IMR-90 (cell line): ENCODE data around the gene FNIP2.

Experiments used
- BHLHE40 ChIP-seq: fragments of 150-350 bp; IDR thresholded peaks from 2 replicates; pipeline ENCODE4 v1.6.1; 2016; ENCODE audit warnings: mild to moderate bottlenecking, low read depth, low read length
- CEBPB ChIP-seq: IDR thresholded peaks from 2 replicates; pipeline ENCODE4 v1.6.1; 2012; ENCODE audit warnings: low read depth, low read length, improper control_type of control experiment
- CTCF ChIP-seq: conservative IDR thresholded peaks from 2 replicates; pipeline ENCODE4 v1.5.1; 2012; ENCODE audit warnings: mild to moderate bottlenecking, low read depth, low read length, improper control_type of control experiment
- ELK1 ChIP-seq: fragments of 150-350 bp; IDR thresholded peaks from 2 replicates; pipeline ENCODE4 v1.6.1; 2016; ENCODE audit warnings: low read depth, mild to moderate bottlenecking, low read length, moderate library complexity, borderline replicate concordance
- FOS ChIP-seq: fragments of 150-350 bp; IDR thresholded peaks from 2 replicates; pipeline ENCODE4 v1.6.1; 2016; ENCODE audit warnings: low read depth, low read length
- MAFK ChIP-seq: IDR thresholded peaks from 2 replicates; pipeline ENCODE4 v1.6.1; 2012; ENCODE audit warnings: low read depth, low read length, improper control_type of control experiment
- MXI1 ChIP-seq: IDR thresholded peaks from 2 replicates; pipeline ENCODE4 v1.6.1; 2012; ENCODE audit warnings: low read depth, mild to moderate bottlenecking, low read length, moderate library complexity, borderline replicate concordance
- NFE2L2 ChIP-seq: fragments of 150-350 bp; IDR thresholded peaks from 2 replicates; pipeline ENCODE4 v1.6.1; 2016; ENCODE audit warnings: low read depth, mild to moderate bottlenecking, low read length
- POLR2A ChIP-seq: IDR thresholded peaks from 2 replicates; pipeline ENCODE4 v1.6.1; 2012; ENCODE audit warnings: mild to moderate bottlenecking, low read depth, low read length
- RAD21 ChIP-seq: IDR thresholded peaks from 2 replicates; pipeline ENCODE4 v1.6.1; 2012; ENCODE audit warnings: low read length, improper control_type of control experiment
- RCOR1 ChIP-seq: IDR thresholded peaks from 2 replicates; pipeline ENCODE4 v1.6.1; 2012; ENCODE audit warnings: mild to moderate bottlenecking, low read length, improper control_type of control experiment; ENCODE audit not compliant: insufficient replicate concordance
- RFX5 ChIP-seq: IDR thresholded peaks from 2 replicates; pipeline ENCODE4 v1.8.0; 2012; ENCODE audit warnings: low read depth, mild to moderate bottlenecking, low read length, moderate library complexity
- SMC3 ChIP-seq: fragments of 150-350 bp; IDR thresholded peaks from 2 replicates; pipeline ENCODE4 v1.6.1; 2016; ENCODE audit warnings: low read depth, mild to moderate bottlenecking, antibody characterized with exemption, low read length, moderate library complexity
- USF2 ChIP-seq: fragments of 150-350 bp; IDR thresholded peaks from 2 replicates; pipeline ENCODE4 v1.6.1; 2017; ENCODE audit warnings: mild to moderate bottlenecking, antibody characterized with exemption, low read length, low read depth

GRCh38 chr4:158869001-158869400, 100.2 kb downstream of the FNIP2 start:
- TF ChIP-seq NFE2L2 (no peak), POLR2A (no peak), FOS (no peak), CTCF (no peak), RCOR1 (no peak), MXI1 (no peak), SMC3 (no peak), RAD21 (no peak), RFX5 (no peak), BHLHE40 (no peak), ELK1 (no peak), MAFK (no peak), USF2 (no peak), CEBPB (no peak)
